ENCODE data around the gene GAL3ST2. TPM values are rescaled to one million over a fixed set of nuclear protein-coding genes. Genes with fewer than 3 reads are reported as not detected.
"Not testable (repeated sequence)": the region's sequence is repeated elsewhere in the genome, so short reads cannot be mapped to it uniquely, and the experiment has no call there.

The GAL3ST2 gene
- total and polyA plus RNA-seq, 7 donors = 0.14 to 0.16 TPM; not detected in 5

DNA sequence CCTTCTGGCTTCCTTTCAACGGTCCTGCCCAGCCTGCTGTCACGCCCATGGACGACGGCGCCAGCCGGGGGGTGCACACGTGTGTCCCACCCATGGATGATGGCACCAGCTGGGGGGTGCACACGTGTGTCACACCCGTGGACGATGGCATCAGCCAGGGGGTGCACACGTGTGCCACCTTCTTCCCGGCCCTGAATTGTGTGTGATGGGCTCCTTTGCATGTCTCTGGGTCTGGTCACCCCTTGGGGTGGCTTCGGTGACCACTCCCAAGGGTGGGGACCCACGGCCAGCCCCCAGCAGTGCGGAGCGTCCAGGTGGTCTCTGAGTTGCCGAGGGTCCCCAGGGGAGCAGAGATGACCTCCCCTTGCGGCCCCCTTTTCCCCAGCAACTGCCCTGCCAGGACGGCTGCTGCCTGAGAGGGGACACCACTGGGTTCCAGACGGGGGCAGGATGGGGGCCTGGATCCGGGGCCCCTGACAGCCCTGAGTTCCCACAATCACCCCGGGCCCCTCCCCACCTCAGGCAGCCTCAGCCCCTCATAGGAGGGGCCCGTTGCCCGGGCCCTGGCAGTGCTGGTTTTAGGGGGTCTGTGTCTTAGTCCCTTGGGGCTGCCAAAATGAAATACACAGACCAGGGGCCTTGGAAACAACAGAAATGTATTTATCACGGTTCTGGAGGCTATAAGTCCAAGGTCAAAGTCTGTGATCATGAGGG, 41.8 kb downstream of the GAL3ST2 start:
- no peaks in the 10 kb centered on the region for H3K9me3 ChIP-seq
- H3K36me3 ChIP-seq (ENCODE audit: insufficient read depth in 1 of 2, low read depth in 1 of 2) = no peaks in the 10 kb centered on the region
- DNase-seq (no peak), ATAC-seq (peak in 1 of 4 donors; percentile 5)
- H3K4me3 ChIP-seq = no peak overlapping the region
- intact Hi-C loops (cut with DNase I) = no loop called here
- TF ChIP-seq, protein P1, sequence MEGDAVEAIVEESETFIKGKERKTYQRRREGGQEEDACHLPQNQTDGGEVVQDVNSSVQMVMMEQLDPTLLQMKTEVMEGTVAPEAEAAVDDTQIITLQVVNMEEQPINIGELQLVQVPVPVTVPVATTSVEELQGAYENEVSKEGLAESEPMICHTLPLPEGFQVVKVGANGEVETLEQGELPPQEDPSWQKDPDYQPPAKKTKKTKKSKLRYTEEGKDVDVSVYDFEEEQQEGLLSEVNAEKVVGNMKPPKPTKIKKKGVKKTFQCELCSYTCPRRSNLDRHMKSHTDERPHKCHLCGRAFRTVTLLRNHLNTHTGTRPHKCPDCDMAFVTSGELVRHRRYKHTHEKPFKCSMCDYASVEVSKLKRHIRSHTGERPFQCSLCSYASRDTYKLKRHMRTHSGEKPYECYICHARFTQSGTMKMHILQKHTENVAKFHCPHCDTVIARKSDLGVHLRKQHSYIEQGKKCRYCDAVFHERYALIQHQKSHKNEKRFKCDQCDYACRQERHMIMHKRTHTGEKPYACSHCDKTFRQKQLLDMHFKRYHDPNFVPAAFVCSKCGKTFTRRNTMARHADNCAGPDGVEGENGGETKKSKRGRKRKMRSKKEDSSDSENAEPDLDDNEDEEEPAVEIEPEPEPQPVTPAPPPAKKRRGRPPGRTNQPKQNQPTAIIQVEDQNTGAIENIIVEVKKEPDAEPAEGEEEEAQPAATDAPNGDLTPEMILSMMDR (IDR thresholded peaks at IDR 0.05) = no peak
- WGBS, 3 donors = 69 to 79% (median 70%) methylated on average over 24 to 25 of the region's 25 CpGs
- peaks cover 0 to 1% (median 0%) of the 10 kb centered on the region in 3 donors for H3K27me3 ChIP-seq (ENCODE audit: insufficient read depth in 3 of 3, low read length in 2 of 3)
- H3K4me1 ChIP-seq = no peaks in the 10 kb centered on the region
- H3K27ac ChIP-seq = no peak overlapping the region

- intact Hi-C loops (cut with DNase I) = no loop called here
- Histone ChIP-seq H3K9me3 (no peaks in the 10 kb centered on the region), H3K4me1 (no peaks in the 10 kb centered on the region), H3K27ac (no peak overlapping the region), H3K4me3 (no peak overlapping the region), H3K36me3 (ENCODE audit: insufficient read depth in 1 of 2, low read depth in 1 of 2) (no peaks in the 10 kb centered on the region), H3K27me3 (ENCODE audit: insufficient read depth in 3 of 3, low read length in 2 of 3) (peaks cover 0 to 1% (median 0%) of the 10 kb centered on the region in 3 donors)
- DNase-seq (no peak), ATAC-seq (peak in 2 of 4 donors; percentile 28 to 31)
- 57 to 72% (median 62%) methylated on average over 10 of the region's 10 CpGs for WGBS, 3 donors
- TF ChIP-seq, protein P1 (IDR thresholded peaks at IDR 0.05) = no peak
These were observed 42.3 kb downstream of the GAL3ST2 start for GRCh38 chr2:241818943-241819270.

GRCh38 chr2:241819947-241820624, 43.5 kb downstream of the GAL3ST2 start:
- H3K9me3 ChIP-seq; H3K4me1 ChIP-seq; H3K27ac ChIP-seq; ATAC-seq; H3K36me3 ChIP-seq (ENCODE audit: insufficient read depth in 1 of 2, low read depth in 1 of 2); H3K27me3 ChIP-seq (ENCODE audit: insufficient read depth in 3 of 3, low read length in 2 of 3); intact Hi-C loops (cut with DNase I); H3K4me3 ChIP-seq: not testable (repeated sequence)
- DNase-seq = peak in 1 of 2 donors; percentile 42
- WGBS, 3 donors = 82 to 89% (median 86%) methylated on average over 27 of the region's 27 CpGs

DNA sequence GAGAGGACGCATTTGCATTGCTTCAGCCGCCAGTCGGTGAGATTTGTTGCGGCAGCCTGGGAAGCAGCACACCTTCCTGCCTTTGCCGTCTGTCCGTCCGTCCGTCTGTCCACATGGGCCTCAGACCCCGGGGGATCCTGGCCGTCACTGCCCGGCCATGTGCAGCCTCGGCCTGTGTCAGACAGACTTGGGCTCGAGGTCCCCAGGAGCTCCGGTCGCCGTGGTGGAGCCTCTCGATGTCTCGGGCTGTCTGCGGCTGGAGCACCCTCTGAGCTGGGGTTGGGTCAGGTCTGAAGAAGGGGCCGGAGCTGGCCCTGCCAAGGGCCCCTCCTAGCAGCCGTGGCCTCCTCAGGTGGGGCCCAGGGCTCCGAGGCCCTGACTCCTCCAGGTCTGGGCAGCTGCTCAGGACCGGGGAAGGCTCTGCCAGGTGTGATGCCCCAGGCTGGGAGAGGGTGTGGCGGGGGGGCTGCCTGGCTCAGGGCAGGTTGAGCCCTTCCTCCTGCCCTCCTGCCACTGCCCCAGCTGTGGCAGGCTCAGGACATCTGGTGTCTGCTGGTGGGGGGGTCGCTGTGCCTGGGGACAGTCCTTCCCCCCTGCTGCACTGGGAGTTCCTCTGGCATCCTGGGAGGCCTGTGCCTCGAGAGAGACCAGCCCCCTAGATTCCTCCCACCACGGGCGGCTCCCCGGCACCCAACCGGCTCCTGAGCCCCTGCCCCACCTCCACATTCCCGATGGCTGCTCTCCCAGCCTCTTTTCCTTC, 44.2 kb downstream of the GAL3ST2 start:
- TF ChIP-seq, protein P1 (IDR thresholded peaks at IDR 0.05) = no peak
- Histone ChIP-seq H3K27ac (no peak overlapping the region), H3K36me3 (ENCODE audit: insufficient read depth in 1 of 2, low read depth in 1 of 2) (no peaks in the 10 kb centered on the region), H3K4me1 (no peaks in the 10 kb centered on the region), H3K27me3 (ENCODE audit: insufficient read depth in 3 of 3, low read length in 2 of 3) (peaks cover 0 to 2% (median 1%) of the 10 kb centered on the region in 3 donors), H3K4me3 (no peak overlapping the region), H3K9me3 (no peaks in the 10 kb centered on the region)
- DNase-seq (peak in 1 of 2 donors; percentile 45), ATAC-seq (no peak)
- intact Hi-C loops (cut with DNase I) = no loop called here
- 83 to 92% (median 84%) methylated on average over 26 to 31 of the region's 31 CpGs for WGBS, 3 donors

Measured in psoas muscle (tissue), 8 donors.